ENCODE data around the gene TSEN15.

GRCh38 chr1:184061396-184062003, 10.0 kb downstream of the TSEN15 start:
- TF ChIP-seq SIN3A (IDR thresholded peaks at IDR 0.05; ENCODE audit: low read depth) = no peak
- no peak for TF ChIP-seq CBX3 (IDR thresholded peaks at IDR 0.05; ENCODE audit: low read depth)
- no peak for TF ChIP-seq POLR2AphosphoS5 (IDR thresholded peaks at IDR 0.05; ENCODE audit: low read depth, low read length)
- no peak for TF ChIP-seq POLR2A (IDR thresholded peaks at IDR 0.05; ENCODE audit: borderline replicate concordance, extremely low read depth, insufficient read depth, insufficient read length)
- TF ChIP-seq ZNF274 (IDR thresholded peaks at IDR 0.05; ENCODE audit: low read depth, low read length) = no peak
- TF ChIP-seq EZH2 (IDR thresholded peaks at IDR 0.05) = no peak
- no peak for TF ChIP-seq YY1 (IDR thresholded peaks at IDR 0.05; ENCODE audit: extremely low read depth, insufficient replicate concordance, low read depth, low read length)
- no peak for TF ChIP-seq MAX (IDR thresholded peaks at IDR 0.05)
- TF ChIP-seq REST (IDR thresholded peaks at IDR 0.05; ENCODE audit: low read depth) = no peak
- TF ChIP-seq CTCF (IDR thresholded peaks at IDR 0.05 in 2 of 3, conservative IDR thresholded peaks at IDR 0.05 in 1 of 3; ENCODE audit: borderline replicate concordance in 1 of 3, insufficient read depth in 1 of 3, low read depth in 2 of 3, low read length in 2 of 3) = no peak
- no peak for TF ChIP-seq ELF1 (IDR thresholded peaks at IDR 0.05; ENCODE audit: borderline replicate concordance, low read depth)
- no peak for TF ChIP-seq FOSL1 (IDR thresholded peaks at IDR 0.05; ENCODE audit: low read depth)
